Measurements from ENCODE around the gene DPH3. TPM values are rescaled to one million over a fixed set of nuclear protein-coding genes. Genes with fewer than 3 reads are reported as not detected.

DPH3 gene
- total and polyA plus RNA-seq, 2 experiments from 2014 or later, result 15.3 to 84.3 TPM

DNA sequence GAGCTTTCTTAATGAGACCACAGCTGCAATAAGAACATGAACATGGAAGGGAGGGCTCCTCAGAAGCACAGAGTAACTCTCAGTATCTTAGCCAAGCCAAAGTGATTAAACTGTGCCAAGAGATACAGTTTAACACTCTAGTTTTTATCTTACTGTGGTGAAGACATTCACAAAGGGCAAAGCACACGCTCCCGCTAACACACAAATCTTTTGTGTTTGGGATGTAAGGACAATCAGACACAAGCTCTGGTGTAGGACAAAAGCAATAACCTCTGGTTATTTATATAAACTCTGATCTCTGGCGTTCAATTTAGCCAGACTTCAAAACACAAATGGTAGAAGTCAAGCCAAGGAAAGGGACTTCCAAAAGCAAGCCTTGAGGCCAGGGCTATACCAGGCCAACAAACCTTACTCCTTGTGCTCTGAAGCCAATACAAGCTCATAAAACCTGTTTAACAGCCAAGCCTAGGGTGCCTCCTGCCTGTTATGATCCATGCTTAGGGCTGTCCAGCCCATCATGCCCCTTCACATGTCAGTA lies 27.8 kb downstream of the DPH3 start:
- ATAC-seq, result no peak
- DNase-seq (ENCODE audit: low spot score), result no peak
- Mint-ChIP-seq H3K4me1 (no peaks in the 10 kb centered on the region), H3K27ac (no peak overlapping the region), H3K27me3 (ENCODE audit: insufficient read depth, low read depth, poor library complexity) (peaks cover 3% of the 10 kb centered on the region), H3K36me3 (ENCODE audit: low read depth) (no peaks in the 10 kb centered on the region), H3K9me3 (no peaks in the 10 kb centered on the region), H3K4me3 (no peak overlapping the region)
- Histone ChIP-seq H3K4me3 (no peak overlapping the region), H3K9me2 (ENCODE audit: insufficient read depth) (0 out of 2 replicates have a peak, but pooled peaks cover 6% of the 10 kb centered on the region), H3K27me3 (ENCODE audit: insufficient read depth) (no peaks in the 10 kb centered on the region), H3F3A (replicated peaks; ENCODE audit: low read depth) (no peaks in the 10 kb centered on the region), H3K36me3 (ENCODE audit: insufficient read depth) (no peaks in the 10 kb centered on the region), H3K79me2 (replicated peaks; ENCODE audit: insufficient read depth) (no peaks in the 10 kb centered on the region), H3K4me2 (no peak overlapping the region), H4K20me1 (replicated peaks; ENCODE audit: insufficient read depth) (no peaks in the 10 kb centered on the region), H3K27ac (ENCODE audit: low read depth) (no peak overlapping the region), H2AFZ (no peak overlapping the region), H3K4me1 (ENCODE audit: insufficient read depth) (no peaks in the 10 kb centered on the region)
- TF ChIP-seq, protein P1, sequence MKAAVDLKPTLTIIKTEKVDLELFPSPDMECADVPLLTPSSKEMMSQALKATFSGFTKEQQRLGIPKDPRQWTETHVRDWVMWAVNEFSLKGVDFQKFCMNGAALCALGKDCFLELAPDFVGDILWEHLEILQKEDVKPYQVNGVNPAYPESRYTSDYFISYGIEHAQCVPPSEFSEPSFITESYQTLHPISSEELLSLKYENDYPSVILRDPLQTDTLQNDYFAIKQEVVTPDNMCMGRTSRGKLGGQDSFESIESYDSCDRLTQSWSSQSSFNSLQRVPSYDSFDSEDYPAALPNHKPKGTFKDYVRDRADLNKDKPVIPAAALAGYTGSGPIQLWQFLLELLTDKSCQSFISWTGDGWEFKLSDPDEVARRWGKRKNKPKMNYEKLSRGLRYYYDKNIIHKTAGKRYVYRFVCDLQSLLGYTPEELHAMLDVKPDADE (IDR thresholded peaks at IDR 0.05), result no peak
- TF ChIP-seq EZH2phosphoT487 (IDR thresholded peaks at IDR 0.05; ENCODE audit: unreplicated experiment) (no peak), EZH2 (IDR thresholded peaks at IDR 0.05; ENCODE audit: low read depth, unreplicated experiment) (no peak), NANOG (IDR thresholded peaks at IDR 0.05; ENCODE audit: borderline replicate concordance) (no peak), CREB1 (CRISPR knock-in tag; IDR thresholded peaks at IDR 0.05; ENCODE audit: low read depth) (no peak), JUNB (IDR thresholded peaks at IDR 0.05; ENCODE audit: unreplicated experiment) (no peak), ZNF114 (CRISPR knock-in tag; IDR thresholded peaks at IDR 0.05) (no peak), STAT1 (IDR thresholded peaks at IDR 0.05; ENCODE audit: unreplicated experiment) (no peak), ZNF331 (CRISPR knock-in tag; IDR thresholded peaks at IDR 0.05; ENCODE audit: low read depth) (no peak), POLR2AphosphoS5 (IDR thresholded peaks at IDR 0.05; ENCODE audit: low read depth) (no peak)
- TF ChIP-seq, protein P2, sequence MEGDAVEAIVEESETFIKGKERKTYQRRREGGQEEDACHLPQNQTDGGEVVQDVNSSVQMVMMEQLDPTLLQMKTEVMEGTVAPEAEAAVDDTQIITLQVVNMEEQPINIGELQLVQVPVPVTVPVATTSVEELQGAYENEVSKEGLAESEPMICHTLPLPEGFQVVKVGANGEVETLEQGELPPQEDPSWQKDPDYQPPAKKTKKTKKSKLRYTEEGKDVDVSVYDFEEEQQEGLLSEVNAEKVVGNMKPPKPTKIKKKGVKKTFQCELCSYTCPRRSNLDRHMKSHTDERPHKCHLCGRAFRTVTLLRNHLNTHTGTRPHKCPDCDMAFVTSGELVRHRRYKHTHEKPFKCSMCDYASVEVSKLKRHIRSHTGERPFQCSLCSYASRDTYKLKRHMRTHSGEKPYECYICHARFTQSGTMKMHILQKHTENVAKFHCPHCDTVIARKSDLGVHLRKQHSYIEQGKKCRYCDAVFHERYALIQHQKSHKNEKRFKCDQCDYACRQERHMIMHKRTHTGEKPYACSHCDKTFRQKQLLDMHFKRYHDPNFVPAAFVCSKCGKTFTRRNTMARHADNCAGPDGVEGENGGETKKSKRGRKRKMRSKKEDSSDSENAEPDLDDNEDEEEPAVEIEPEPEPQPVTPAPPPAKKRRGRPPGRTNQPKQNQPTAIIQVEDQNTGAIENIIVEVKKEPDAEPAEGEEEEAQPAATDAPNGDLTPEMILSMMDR (conservative IDR thresholded peaks at IDR 0.05; ENCODE audit: low read depth in 2 of 2), result no peak
- TF ChIP-seq, protein P3, sequence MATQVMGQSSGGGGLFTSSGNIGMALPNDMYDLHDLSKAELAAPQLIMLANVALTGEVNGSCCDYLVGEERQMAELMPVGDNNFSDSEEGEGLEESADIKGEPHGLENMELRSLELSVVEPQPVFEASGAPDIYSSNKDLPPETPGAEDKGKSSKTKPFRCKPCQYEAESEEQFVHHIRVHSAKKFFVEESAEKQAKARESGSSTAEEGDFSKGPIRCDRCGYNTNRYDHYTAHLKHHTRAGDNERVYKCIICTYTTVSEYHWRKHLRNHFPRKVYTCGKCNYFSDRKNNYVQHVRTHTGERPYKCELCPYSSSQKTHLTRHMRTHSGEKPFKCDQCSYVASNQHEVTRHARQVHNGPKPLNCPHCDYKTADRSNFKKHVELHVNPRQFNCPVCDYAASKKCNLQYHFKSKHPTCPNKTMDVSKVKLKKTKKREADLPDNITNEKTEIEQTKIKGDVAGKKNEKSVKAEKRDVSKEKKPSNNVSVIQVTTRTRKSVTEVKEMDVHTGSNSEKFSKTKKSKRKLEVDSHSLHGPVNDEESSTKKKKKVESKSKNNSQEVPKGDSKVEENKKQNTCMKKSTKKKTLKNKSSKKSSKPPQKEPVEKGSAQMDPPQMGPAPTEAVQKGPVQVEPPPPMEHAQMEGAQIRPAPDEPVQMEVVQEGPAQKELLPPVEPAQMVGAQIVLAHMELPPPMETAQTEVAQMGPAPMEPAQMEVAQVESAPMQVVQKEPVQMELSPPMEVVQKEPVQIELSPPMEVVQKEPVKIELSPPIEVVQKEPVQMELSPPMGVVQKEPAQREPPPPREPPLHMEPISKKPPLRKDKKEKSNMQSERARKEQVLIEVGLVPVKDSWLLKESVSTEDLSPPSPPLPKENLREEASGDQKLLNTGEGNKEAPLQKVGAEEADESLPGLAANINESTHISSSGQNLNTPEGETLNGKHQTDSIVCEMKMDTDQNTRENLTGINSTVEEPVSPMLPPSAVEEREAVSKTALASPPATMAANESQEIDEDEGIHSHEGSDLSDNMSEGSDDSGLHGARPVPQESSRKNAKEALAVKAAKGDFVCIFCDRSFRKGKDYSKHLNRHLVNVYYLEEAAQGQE (IDR thresholded peaks at IDR 0.05; ENCODE audit: unreplicated experiment), result no peak
- TF ChIP-seq, protein P4, sequence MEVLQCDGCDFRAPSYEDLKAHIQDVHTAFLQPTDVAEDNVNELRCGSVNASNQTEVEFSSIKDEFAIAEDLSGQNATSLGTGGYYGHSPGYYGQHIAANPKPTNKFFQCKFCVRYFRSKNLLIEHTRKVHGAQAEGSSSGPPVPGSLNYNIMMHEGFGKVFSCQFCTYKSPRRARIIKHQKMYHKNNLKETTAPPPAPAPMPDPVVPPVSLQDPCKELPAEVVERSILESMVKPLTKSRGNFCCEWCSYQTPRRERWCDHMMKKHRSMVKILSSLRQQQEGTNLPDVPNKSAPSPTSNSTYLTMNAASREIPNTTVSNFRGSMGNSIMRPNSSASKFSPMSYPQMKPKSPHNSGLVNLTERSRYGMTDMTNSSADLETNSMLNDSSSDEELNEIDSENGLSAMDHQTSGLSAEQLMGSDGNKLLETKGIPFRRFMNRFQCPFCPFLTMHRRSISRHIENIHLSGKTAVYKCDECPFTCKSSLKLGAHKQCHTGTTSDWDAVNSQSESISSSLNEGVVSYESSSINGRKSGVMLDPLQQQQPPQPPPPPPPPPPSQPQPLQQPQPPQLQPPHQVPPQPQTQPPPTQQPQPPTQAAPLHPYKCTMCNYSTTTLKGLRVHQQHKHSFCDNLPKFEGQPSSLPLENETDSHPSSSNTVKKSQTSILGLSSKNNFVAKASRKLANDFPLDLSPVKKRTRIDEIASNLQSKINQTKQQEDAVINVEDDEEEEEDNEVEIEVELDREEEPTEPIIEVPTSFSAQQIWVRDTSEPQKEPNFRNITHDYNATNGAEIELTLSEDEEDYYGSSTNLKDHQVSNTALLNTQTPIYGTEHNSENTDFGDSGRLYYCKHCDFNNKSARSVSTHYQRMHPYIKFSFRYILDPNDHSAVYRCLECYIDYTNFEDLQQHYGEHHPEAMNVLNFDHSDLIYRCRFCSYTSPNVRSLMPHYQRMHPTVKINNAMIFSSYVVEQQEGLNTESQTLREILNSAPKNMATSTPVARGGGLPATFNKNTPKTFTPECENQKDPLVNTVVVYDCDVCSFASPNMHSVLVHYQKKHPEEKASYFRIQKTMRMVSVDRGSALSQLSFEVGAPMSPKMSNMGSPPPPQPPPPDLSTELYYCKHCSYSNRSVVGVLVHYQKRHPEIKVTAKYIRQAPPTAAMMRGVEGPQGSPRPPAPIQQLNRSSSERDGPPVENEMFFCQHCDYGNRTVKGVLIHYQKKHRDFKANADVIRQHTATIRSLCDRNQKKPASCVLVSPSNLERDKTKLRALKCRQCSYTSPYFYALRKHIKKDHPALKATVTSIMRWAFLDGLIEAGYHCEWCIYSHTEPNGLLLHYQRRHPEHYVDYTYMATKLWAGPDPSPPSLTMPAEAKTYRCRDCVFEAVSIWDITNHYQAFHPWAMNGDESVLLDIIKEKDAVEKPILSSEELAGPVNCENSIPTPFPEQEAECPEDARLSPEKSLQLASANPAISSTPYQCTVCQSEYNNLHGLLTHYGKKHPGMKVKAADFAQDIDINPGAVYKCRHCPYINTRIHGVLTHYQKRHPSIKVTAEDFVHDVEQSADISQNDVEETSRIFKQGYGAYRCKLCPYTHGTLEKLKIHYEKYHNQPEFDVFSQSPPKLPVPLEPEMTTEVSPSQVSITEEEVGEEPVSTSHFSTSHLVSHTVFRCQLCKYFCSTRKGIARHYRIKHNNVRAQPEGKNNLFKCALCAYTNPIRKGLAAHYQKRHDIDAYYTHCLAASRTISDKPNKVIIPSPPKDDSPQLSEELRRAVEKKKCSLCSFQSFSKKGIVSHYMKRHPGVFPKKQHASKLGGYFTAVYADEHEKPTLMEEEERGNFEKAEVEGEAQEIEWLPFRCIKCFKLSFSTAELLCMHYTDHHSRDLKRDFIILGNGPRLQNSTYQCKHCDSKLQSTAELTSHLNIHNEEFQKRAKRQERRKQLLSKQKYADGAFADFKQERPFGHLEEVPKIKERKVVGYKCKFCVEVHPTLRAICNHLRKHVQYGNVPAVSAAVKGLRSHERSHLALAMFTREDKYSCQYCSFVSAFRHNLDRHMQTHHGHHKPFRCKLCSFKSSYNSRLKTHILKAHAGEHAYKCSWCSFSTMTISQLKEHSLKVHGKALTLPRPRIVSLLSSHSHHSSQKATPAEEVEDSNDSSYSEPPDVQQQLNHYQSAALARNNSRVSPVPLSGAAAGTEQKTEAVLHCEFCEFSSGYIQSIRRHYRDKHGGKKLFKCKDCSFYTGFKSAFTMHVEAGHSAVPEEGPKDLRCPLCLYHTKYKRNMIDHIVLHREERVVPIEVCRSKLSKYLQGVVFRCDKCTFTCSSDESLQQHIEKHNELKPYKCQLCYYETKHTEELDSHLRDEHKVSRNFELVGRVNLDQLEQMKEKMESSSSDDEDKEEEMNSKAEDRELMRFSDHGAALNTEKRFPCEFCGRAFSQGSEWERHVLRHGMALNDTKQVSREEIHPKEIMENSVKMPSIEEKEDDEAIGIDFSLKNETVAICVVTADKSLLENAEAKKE (CRISPR knock-in tag; IDR thresholded peaks at IDR 0.05), result no peak
